Stimulated activated CD8-positive, alpha-beta memory T cell treated with anti-CD3 and anti-CD28 coated beads, Interleukin-4, amount 100 ng/mL, for 48 hours (primary cell): ENCODE measurements around the gene TRIO.

Experiments
- DNase-seq: peaks from one replicate; pipeline ENCODE4 v3.0.0-alpha.2; 2020

TRIO gene

GRCh38 chr5:14270209-14270702 lies 127.1 kb downstream of the TRIO start:
- no peak for DNase-seq

- DNase-seq, result no peak
These were observed 129.5 kb downstream of the TRIO start for GRCh38 chr5:14272548-14273205.

GRCh38 chr5:14273207-14273767 lies 130.1 kb downstream of the TRIO start:
- no peak for DNase-seq

GRCh38 chr5:14276380-14276779 lies 133.2 kb downstream of the TRIO start:
- DNase-seq, result no peak

- DNase-seq, result no peak
These were observed 134.5 kb downstream of the TRIO start for GRCh38 chr5:14277385-14278320.

- no peak for DNase-seq
These were observed 137.2 kb downstream of the TRIO start for GRCh38 chr5:14280294-14280854.

GRCh38 chr5:14281746-14282181 lies 138.6 kb downstream of the TRIO start:
- DNase-seq, result peak; percentile 43

GRCh38 chr5:14283139-14283538 lies 140.0 kb downstream of the TRIO start:
- no peak for DNase-seq

- no peak for DNase-seq
These were observed 141.4 kb downstream of the TRIO start for GRCh38 chr5:14284392-14285148.

- no peak for DNase-seq
These were observed 142.9 kb downstream of the TRIO start for GRCh38 chr5:14286007-14286406.

- no peak for DNase-seq
These were observed 143.7 kb downstream of the TRIO start for GRCh38 chr5:14286574-14287421.

- DNase-seq, result no peak
These were observed 149.9 kb downstream of the TRIO start for GRCh38 chr5:14292766-14293658.

GRCh38 chr5:14295610-14296009 lies 152.5 kb downstream of the TRIO start:
- no peak for DNase-seq

- no peak for DNase-seq
These were observed 153.6 kb downstream of the TRIO start for GRCh38 chr5:14296533-14297331.

GRCh38 chr5:14297697-14298096 lies 154.6 kb downstream of the TRIO start:
- DNase-seq, result no peak

- no peak for DNase-seq
These were observed 155.1 kb downstream of the TRIO start for GRCh38 chr5:14298126-14298847.

- DNase-seq, result no peak
These were observed 156.5 kb downstream of the TRIO start for GRCh38 chr5:14299666-14300065.

GRCh38 chr5:14301186-14301585 lies 158.0 kb downstream of the TRIO start:
- DNase-seq, result no peak

GRCh38 chr5:14302330-14302729 lies 159.2 kb downstream of the TRIO start:
- DNase-seq, result no peak
